ENCODE data around the gene APBA3.
"Not testable (repeated sequence)": the region's sequence is repeated elsewhere in the genome, so short reads cannot be mapped to it uniquely, and the experiment has no call there.

Gene APBA3

GRCh38 chr19:3762130-3762473 is 610 bp upstream of the APBA3 start:
- Histone ChIP-seq H3K27ac (replicated peaks) (peak overlapping the region; percentile 97), H3K4me3 (replicated peaks; ENCODE audit: insufficient read depth, low read length) (no peak overlapping the region)
- no peak for DNase-seq (ENCODE audit: low read depth in 1 of 2, low spot score in 1 of 2)

GRCh38 chr19:3760871-3761361 is 576 bp downstream of the APBA3 start:
- TF ChIP-seq SPI1 (IDR thresholded peaks at IDR 0.05; ENCODE audit: borderline replicate concordance, low read depth) (no peak), GABPA (IDR thresholded peaks at IDR 0.05; ENCODE audit: low read depth) (no peak), POLR2AphosphoS5 (IDR thresholded peaks at IDR 0.05; ENCODE audit: low read depth) (no peak), CTCF (IDR thresholded peaks at IDR 0.05; ENCODE audit: insufficient read depth, low read length) (no peak)
- TF ChIP-seq, protein P1, sequence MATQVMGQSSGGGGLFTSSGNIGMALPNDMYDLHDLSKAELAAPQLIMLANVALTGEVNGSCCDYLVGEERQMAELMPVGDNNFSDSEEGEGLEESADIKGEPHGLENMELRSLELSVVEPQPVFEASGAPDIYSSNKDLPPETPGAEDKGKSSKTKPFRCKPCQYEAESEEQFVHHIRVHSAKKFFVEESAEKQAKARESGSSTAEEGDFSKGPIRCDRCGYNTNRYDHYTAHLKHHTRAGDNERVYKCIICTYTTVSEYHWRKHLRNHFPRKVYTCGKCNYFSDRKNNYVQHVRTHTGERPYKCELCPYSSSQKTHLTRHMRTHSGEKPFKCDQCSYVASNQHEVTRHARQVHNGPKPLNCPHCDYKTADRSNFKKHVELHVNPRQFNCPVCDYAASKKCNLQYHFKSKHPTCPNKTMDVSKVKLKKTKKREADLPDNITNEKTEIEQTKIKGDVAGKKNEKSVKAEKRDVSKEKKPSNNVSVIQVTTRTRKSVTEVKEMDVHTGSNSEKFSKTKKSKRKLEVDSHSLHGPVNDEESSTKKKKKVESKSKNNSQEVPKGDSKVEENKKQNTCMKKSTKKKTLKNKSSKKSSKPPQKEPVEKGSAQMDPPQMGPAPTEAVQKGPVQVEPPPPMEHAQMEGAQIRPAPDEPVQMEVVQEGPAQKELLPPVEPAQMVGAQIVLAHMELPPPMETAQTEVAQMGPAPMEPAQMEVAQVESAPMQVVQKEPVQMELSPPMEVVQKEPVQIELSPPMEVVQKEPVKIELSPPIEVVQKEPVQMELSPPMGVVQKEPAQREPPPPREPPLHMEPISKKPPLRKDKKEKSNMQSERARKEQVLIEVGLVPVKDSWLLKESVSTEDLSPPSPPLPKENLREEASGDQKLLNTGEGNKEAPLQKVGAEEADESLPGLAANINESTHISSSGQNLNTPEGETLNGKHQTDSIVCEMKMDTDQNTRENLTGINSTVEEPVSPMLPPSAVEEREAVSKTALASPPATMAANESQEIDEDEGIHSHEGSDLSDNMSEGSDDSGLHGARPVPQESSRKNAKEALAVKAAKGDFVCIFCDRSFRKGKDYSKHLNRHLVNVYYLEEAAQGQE (IDR thresholded peaks at IDR 0.05; ENCODE audit: insufficient replicate concordance, low read depth) = no peak
- Histone ChIP-seq H3K4me3 (replicated peaks; ENCODE audit: insufficient read depth, low read length) (peak overlapping the region; percentile 71), H3K27ac (replicated peaks) (peak overlapping the region; percentile 97), H3K27me3 (ENCODE audit: insufficient read depth, poor library complexity, severe bottlenecking) (no peaks in the 10 kb centered on the region)
- DNase-seq (ENCODE audit: low read depth in 1 of 2, low spot score in 1 of 2) = peak in 1 of 2 experiments; percentile 1

More at GRCh38 chr19:3762130-3762473, 610 bp upstream of the APBA3 start:
- TF ChIP-seq POLR2AphosphoS5 (IDR thresholded peaks at IDR 0.05; ENCODE audit: low read depth) (no peak), GABPA (IDR thresholded peaks at IDR 0.05; ENCODE audit: low read depth) (no peak), SPI1 (IDR thresholded peaks at IDR 0.05; ENCODE audit: borderline replicate concordance, low read depth) (no peak), CTCF (IDR thresholded peaks at IDR 0.05; ENCODE audit: insufficient read depth, low read length) (no peak)
- TF ChIP-seq, protein P1 (IDR thresholded peaks at IDR 0.05; ENCODE audit: insufficient replicate concordance, low read depth) = no peak
- no peaks in the 10 kb centered on the region for H3K27me3 ChIP-seq (ENCODE audit: insufficient read depth, poor library complexity, severe bottlenecking)

DNA sequence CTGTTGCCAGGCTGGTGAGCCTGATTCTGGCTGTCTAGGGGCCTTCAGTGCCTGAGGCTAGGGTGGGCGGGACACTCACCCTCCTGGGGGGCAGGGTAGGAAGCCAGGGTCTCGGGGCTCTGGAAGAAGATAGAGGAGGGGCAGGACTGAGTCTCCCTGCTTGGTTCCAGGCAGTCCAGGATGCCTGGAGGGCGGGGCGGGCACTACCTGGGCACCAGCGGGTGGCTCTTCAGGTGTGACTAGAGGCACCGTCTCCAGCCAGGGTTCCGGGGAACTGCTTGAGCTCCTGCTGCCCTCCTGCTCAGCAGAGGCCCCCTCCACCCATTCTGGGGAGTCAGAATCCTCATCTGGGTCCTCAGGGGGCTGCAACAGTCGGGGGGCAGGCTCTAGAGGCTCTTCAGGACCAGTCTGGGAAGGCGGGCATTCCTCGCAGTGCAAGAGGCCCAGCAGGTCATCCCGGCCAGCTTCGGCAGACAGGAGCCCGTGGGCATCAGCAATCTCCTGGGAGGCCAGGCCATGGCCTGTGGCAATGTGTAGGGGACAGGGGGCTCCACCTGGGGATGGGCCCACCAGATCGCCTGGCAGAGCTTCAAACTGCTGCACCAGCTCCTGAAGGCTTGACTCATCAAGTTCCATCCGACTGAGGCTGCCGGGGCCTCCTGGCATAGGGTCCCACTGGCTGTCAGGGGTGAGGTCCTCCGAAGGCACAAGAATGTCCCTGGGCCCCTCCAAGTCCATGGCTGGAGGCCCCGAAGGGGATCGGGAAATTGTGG is 1.8 kb downstream of the APBA3 start:
- H3K27me3 ChIP-seq (ENCODE audit: insufficient read depth, poor library complexity, severe bottlenecking) = no peaks in the 10 kb centered on the region
- H3K27ac ChIP-seq (replicated peaks) = no peak overlapping the region
- H3K4me3 ChIP-seq (replicated peaks; ENCODE audit: insufficient read depth, low read length) = no peak overlapping the region
- TF ChIP-seq GABPA (IDR thresholded peaks at IDR 0.05; ENCODE audit: low read depth) (no peak), SPI1 (IDR thresholded peaks at IDR 0.05; ENCODE audit: borderline replicate concordance, low read depth) (no peak), CTCF (IDR thresholded peaks at IDR 0.05; ENCODE audit: insufficient read depth, low read length) (no peak), POLR2AphosphoS5 (IDR thresholded peaks at IDR 0.05; ENCODE audit: low read depth) (no peak)
- TF ChIP-seq, protein P1 (IDR thresholded peaks at IDR 0.05; ENCODE audit: insufficient replicate concordance, low read depth) = no peak
- no peak for DNase-seq (ENCODE audit: low read depth in 1 of 2, low spot score in 1 of 2)

- not testable (repeated sequence) for H3K4me3 ChIP-seq (replicated peaks; ENCODE audit: insufficient read depth, low read length); H3K27me3 ChIP-seq (ENCODE audit: insufficient read depth, poor library complexity, severe bottlenecking); H3K27ac ChIP-seq (replicated peaks); DNase-seq (ENCODE audit: low read depth in 1 of 2, low spot score in 1 of 2)
Measured at GRCh38 chr19:3758297-3758696, 3.2 kb downstream of the APBA3 start.

DNA sequence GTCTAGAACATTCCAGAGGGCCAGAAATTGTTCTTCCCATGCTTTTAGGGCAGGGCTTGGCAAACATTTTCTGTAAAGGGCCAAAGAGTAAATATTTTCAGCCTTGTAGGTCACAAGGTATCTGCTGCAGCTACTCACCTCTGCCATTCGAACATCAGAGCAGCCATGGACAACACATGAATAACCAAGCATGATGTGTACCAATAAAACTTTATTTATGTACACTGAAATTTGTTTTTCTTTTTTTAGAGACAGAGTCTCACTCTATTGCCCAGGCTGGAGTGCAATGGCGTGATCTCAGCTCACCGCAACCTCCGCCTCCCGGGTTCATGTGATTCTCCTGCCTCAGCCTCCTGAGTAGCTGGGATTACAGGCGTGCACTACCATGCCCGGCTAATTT is 3.8 kb downstream of the APBA3 start:
- DNase-seq (ENCODE audit: low read depth in 1 of 2, low spot score in 1 of 2); H3K27ac ChIP-seq (replicated peaks); H3K4me3 ChIP-seq (replicated peaks; ENCODE audit: insufficient read depth, low read length); H3K27me3 ChIP-seq (ENCODE audit: insufficient read depth, poor library complexity, severe bottlenecking): not testable (repeated sequence)

Data from HL-60 (cell line).